Measurements from ENCODE around the gene SRPX2.
A peak's percentile ranks its signal among the peaks of the same experiment; 100 is the strongest.

SRPX2 gene

DNA sequence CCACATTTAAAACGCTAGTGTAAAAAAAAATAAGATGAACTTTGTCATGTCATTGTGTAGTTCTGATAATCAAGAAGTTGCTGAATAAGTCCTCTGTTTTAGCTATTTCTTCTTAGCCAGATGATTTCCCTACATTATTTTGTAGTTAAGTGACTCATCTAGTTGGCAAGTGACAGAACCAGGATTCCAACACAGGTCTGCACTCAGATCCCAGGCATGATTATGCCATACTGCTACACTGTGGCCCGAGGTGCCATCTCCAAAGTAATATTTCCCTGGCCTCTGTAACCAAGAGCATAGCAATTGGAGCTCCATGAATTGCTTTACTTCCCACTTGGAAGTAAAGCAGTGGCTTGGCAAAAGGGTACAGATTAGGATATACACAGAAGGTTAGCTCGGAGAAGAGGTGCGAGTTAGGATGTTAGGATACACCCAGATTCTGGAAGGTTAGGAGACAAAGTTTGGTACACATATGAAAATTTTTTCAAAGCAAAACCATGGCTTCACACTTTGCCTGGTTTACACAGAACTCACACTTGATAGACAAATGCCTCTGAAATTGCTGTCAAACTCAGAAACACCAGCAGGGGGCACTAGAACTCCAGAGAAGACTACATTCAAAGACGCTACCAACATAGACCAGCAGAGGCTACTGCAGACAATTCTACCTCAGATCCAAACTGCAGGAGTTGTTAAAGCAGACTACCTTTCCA, 41.4 kb downstream of the SRPX2 start:
- no peak overlapping the region for H3K27ac ChIP-seq (ENCODE audit: low read length)
- H3K4me1 ChIP-seq (ENCODE audit: insufficient read depth, low read length) = no peaks in the 10 kb centered on the region
- no peaks in the 10 kb centered on the region for H3K79me2 ChIP-seq (ENCODE audit: insufficient read depth, low read length)
- H3K9me3 ChIP-seq (ENCODE audit: insufficient read depth, low read length, severe bottlenecking) = no peaks in the 10 kb centered on the region
- H3K4me2 ChIP-seq (ENCODE audit: insufficient read depth, low read length) = no peak overlapping the region
- no peak overlapping the region; the same call in 1 of the 2 replicates for H2AFZ ChIP-seq (ENCODE audit: low read depth, low read length)
- H4K20me1 ChIP-seq (ENCODE audit: insufficient read depth, low read length) = no peaks in the 10 kb centered on the region
- H3K36me3 ChIP-seq (ENCODE audit: insufficient read depth, low read length) = no peaks in the 10 kb centered on the region
- DNase-seq (peak; percentile 66), ATAC-seq (ENCODE audit: insufficient read depth, low read depth) (peak; percentile 81)
- no peak overlapping the region for H3K9ac ChIP-seq (ENCODE audit: low read depth, low read length)
- H3K4me3 ChIP-seq (ENCODE audit: low read depth in 1 of 2, low read length in 2 of 2) = no peak overlapping the region
- H3K27me3 ChIP-seq (ENCODE audit: insufficient read depth, low read length, poor library complexity) = no peaks in the 10 kb centered on the region
- TF ChIP-seq, protein P1, sequence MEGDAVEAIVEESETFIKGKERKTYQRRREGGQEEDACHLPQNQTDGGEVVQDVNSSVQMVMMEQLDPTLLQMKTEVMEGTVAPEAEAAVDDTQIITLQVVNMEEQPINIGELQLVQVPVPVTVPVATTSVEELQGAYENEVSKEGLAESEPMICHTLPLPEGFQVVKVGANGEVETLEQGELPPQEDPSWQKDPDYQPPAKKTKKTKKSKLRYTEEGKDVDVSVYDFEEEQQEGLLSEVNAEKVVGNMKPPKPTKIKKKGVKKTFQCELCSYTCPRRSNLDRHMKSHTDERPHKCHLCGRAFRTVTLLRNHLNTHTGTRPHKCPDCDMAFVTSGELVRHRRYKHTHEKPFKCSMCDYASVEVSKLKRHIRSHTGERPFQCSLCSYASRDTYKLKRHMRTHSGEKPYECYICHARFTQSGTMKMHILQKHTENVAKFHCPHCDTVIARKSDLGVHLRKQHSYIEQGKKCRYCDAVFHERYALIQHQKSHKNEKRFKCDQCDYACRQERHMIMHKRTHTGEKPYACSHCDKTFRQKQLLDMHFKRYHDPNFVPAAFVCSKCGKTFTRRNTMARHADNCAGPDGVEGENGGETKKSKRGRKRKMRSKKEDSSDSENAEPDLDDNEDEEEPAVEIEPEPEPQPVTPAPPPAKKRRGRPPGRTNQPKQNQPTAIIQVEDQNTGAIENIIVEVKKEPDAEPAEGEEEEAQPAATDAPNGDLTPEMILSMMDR (IDR thresholded peaks at IDR 0.05; ENCODE audit: borderline replicate concordance, extremely low read depth, low read length, poor library complexity, severe bottlenecking) = peak; percentile 76
- no peak for TF ChIP-seq EZH2 (IDR thresholded peaks at IDR 0.05; ENCODE audit: borderline replicate concordance, low read depth, low read length, severe bottlenecking)

DNA sequence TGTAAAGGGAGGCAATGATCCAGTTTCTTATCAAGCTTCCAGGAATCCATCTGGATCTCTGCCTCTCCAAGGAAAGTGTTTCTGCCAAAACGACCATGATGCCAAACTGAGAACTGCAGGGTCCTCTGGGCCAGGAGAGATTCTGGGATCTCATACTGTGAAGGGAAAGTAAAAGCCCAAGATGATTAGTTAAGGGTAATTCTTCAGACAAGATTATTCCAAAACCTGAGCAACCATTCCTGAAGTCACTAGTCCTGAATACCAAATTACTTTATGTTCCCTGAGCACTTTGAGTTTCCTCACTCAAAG, 42.0 kb downstream of the SRPX2 start:
- no peaks in the 10 kb centered on the region for H3K79me2 ChIP-seq (ENCODE audit: insufficient read depth, low read length)
- no peak overlapping the region for H3K9ac ChIP-seq (ENCODE audit: low read depth, low read length)
- no peaks in the 10 kb centered on the region for H4K20me1 ChIP-seq (ENCODE audit: insufficient read depth, low read length)
- H3K27me3 ChIP-seq (ENCODE audit: insufficient read depth, low read length, poor library complexity) = no peaks in the 10 kb centered on the region
- no peak overlapping the region for H2AFZ ChIP-seq (ENCODE audit: low read depth, low read length)
- H3K36me3 ChIP-seq (ENCODE audit: insufficient read depth, low read length) = no peaks in the 10 kb centered on the region
- no peaks in the 10 kb centered on the region for H3K9me3 ChIP-seq (ENCODE audit: insufficient read depth, low read length, severe bottlenecking)
- H3K27ac ChIP-seq (ENCODE audit: low read length) = no peak overlapping the region
- H3K4me1 ChIP-seq (ENCODE audit: insufficient read depth, low read length) = no peaks in the 10 kb centered on the region
- no peak overlapping the region for H3K4me2 ChIP-seq (ENCODE audit: insufficient read depth, low read length)
- no peak overlapping the region for H3K4me3 ChIP-seq (ENCODE audit: low read depth in 1 of 2, low read length in 2 of 2)
- DNase-seq (no peak), ATAC-seq (ENCODE audit: insufficient read depth, low read depth) (no peak)
- TF ChIP-seq, protein P1 (IDR thresholded peaks at IDR 0.05; ENCODE audit: borderline replicate concordance, extremely low read depth, low read length, poor library complexity, severe bottlenecking) = no peak
- no peak for TF ChIP-seq EZH2 (IDR thresholded peaks at IDR 0.05; ENCODE audit: borderline replicate concordance, low read depth, low read length, severe bottlenecking)

DNA sequence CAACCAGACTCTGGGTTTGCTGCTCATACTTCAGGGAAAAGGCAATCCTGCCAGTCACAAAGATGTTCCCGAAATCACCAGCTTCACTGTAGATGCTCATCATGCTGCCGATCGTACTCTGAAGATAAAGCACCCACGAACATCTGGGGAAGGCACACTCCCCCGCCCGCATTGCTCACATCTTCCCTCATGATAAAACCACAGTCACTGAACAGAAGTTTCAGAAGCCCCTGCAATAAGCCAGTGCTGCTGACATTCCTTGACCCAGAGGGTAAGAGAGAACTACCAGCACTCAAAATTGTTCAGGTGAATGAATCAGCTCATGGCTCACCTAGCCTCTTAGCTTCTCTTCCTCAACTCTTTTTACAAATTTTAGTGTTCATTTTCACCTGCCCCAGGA, 43.1 kb downstream of the SRPX2 start:
- TF ChIP-seq EZH2 (IDR thresholded peaks at IDR 0.05; ENCODE audit: borderline replicate concordance, low read depth, low read length, severe bottlenecking) = no peak
- TF ChIP-seq, protein P1 (IDR thresholded peaks at IDR 0.05; ENCODE audit: borderline replicate concordance, extremely low read depth, low read length, poor library complexity, severe bottlenecking) = no peak
- Histone ChIP-seq H3K27me3 (ENCODE audit: insufficient read depth, low read length, poor library complexity) (no peaks in the 10 kb centered on the region), H3K27ac (ENCODE audit: low read length) (no peak overlapping the region), H4K20me1 (ENCODE audit: insufficient read depth, low read length) (no peaks in the 10 kb centered on the region), H3K4me2 (ENCODE audit: insufficient read depth, low read length) (no peak overlapping the region), H3K9me3 (ENCODE audit: insufficient read depth, low read length, severe bottlenecking) (no peaks in the 10 kb centered on the region), H3K4me1 (ENCODE audit: insufficient read depth, low read length) (no peaks in the 10 kb centered on the region), H3K79me2 (ENCODE audit: insufficient read depth, low read length) (no peaks in the 10 kb centered on the region), H3K36me3 (ENCODE audit: insufficient read depth, low read length) (no peaks in the 10 kb centered on the region), H2AFZ (ENCODE audit: low read depth, low read length) (no peak overlapping the region), H3K4me3 (ENCODE audit: low read depth in 1 of 2, low read length in 2 of 2) (no peak overlapping the region), H3K9ac (ENCODE audit: low read depth, low read length) (no peak overlapping the region)
- ATAC-seq (ENCODE audit: insufficient read depth, low read depth) (no peak), DNase-seq (no peak)

Measured in DND-41 (cell line).